ENCODE measurements around the gene RBM22.
"Not testable (repeated sequence)": the region's sequence is repeated elsewhere in the genome, so short reads cannot be mapped to it uniquely, and the experiment has no call there.

RBM22 gene

DNA sequence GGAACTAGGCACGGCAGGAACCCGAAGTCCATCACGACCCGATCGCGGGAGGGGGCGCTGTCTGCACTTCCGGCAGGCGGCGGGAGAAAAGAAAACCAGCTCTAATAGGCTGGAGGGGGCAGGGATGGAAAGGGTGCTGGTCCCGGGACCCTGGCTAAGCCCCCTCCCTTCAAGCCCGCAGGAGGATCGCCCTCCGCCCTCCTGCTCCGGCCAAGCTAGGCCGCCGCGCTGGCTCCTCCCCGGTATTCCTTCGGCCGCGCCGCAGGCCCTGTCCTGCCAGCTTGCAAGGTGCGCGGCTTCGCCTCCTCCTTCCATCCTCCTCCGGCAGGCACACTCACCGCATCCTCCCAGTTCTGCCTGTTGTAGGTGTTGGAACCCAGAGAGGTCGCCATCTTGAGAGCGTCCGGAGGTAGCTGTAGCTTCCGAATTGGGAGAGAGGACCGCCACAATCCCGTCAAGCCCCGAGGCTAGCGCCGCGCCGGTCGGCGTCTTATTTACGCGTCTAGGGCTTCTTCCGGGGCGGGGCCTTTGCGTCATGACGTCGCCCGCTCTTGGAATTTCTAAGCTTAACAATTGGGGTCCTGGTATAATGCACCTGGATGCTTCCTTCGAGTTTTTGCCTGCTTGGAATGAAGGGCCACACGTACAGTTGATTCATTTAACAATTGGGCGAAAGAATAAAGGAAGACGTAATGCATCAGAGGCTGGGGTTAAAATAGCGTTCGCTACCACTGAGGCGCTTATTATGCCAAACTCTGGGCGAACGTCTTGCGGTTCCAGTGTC, at the start of gene RBM22:
Gene RBM22 (minus strand): TSS at position 469 of the 784 bp plus-strand sequence. CDS start 77 bp downstream, at position 392.
- peak within 1 kb of the TSS; percentile 87 to 100 (median 97) for H3K27ac ChIP-seq
- peak within 1 kb of the TSS; percentile 61 to 97 (median 79) for H3K4me3 ChIP-seq

DNA sequence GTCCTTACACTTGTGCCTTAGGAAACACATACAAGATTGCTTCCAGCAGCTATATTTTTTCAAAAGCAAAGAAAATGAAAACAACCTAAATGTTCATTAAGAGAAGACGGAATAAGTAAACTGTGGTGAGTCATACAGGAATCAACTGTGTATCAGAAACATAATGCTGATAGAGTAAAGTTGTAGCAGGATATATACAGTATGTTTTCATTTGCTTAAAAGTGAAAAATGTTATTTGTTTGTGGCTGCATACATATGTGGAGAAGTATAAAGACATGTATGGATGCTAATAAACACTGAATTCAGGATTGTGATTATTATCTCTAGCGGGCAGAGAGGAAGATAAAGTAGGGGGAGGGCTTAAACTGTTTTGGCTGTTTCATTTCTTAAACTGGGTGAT, 49.6 kb upstream of the RBM22 start:
- no peak overlapping the region for H3K4me3 ChIP-seq
- no peak overlapping the region for H3K27ac ChIP-seq

DNA sequence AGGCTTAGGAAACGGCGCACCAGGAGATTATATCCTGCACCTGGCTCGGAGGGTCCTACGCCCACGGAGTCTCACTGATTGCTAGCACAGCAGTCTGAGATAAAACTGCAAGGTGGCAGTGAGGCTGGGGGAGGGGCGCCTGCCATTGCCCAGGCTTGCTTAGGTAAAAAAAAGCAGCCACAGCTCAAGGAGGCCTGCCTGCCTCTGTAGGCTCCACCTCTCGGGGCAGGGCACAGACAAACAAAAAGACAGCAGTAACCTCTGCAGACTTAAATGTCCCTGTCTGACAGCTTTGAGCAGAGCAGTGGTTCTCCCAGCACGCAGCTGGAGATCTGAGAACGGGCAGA, 42.3 kb upstream of the RBM22 start:
- not testable (repeated sequence) for H3K27ac ChIP-seq

DNA sequence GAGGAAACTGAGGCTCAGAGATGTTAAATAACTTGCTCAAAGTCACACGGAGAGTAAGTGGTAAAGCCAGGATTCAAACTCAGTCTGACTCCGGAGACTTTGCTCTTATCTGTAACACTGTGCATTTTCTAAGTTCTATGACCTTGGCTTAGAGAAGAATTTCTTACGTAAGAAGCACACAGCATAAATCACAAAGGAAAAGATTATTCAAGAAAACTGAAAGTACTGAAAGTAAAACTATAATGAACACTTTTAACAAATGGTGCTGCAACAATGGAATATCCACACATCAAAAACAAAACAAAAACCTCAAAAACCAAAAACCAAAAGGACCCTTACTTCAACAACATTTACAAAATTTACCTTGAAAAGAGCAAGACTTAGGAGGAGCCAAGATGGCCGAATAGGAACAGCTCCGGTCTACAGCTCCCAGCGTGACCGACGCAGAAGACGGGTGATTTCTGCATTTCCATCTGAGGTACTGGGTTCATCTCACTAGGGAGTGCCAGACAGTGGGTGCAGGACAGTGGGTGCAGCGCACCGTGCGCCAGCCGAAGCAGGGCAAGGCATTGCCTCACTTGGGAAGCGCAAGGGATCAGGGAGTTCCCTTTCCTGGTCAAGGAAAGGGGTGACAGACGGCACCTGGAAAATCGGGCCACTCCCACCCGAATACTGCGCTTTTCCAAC, 41.7 kb upstream of the RBM22 start:
- not testable (repeated sequence) for H3K27ac ChIP-seq, H3K4me3 ChIP-seq

More for the DNA sequence above, 42.3 kb upstream of the RBM22 start:
- H3K4me3 ChIP-seq, result not testable (repeated sequence)

DNA sequence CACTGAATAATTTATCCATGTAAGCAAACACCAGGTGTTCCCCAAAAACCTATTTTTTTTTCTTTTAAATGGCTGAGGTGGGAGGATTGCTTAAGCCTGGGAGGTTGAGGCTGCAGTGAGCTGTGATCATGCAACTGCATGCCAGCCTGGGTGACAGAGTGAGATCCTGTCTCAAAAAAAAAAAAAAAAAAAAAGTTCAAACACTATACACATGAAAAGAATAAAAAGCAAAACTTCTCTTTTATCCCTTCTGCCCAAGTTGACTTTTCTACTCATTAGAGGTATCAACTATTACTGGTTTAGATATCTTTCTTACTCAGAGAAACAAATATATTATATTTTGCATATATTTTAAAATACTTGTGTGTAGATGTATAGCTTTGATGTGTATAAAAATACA, 40.1 kb upstream of the RBM22 start:
- Histone ChIP-seq H3K27ac (no peak overlapping the region), H3K4me3 (no peak overlapping the region)

DNA sequence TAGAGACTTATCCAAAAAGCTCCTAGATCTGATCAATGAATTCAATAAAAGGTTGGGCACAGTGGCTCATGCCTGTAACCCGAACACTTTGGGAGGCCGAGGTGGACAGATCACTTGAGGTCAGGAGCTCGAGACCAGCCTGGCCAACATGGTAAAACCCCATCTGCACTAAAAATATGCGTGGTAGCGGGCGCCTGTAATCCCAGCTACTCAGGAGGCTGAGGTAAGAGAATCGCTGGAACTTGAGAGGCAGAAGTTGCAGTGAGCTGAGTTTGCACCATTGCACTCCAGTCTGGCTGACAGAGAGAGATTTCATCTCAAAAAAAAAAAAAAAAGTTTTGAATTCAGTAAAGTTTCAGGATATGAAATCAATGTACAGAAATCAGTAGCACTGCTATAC, 38.0 kb upstream of the RBM22 start:
- no peak overlapping the region for H3K27ac ChIP-seq

DNA sequence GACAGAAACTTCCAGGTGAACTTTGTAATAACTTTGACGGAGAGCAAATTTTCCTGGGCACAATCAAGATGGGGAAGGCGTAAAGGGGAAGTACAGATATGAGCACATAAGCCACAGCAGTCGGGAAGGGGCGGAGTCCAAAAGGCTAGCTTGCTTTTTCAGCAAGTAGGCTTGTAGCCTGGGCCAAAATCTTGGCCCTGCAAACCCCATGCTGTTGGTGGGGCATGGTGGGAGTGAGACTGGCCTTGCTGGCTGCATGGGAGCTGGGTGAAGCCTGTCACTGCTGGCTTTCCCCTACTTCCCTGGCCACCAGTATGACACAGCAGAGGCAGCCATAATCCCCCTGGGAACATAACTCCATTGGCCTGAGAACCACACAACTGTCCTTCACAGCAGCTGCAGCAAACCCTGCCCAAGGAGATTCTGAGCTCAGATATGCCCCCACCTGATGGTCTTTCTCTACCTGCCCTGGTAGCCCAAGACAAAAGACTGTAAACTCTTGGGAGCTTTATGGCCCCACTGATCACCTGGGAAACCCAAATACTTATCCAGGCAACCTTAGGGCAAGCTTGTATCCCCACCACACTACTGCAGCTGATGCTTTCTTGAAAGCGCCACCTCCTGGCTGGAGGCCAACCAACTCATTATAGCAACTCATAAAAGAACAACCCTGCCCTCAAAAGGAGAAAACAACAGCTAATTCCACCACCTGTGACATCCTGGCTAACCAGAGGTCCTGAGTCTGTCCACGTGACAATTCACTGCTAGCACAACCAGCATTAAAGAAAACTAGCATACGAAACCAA, 33.9 kb upstream of the RBM22 start:
- no peak overlapping the region for H3K4me3 ChIP-seq
- H3K27ac ChIP-seq, result peak overlapping the region in 14 of 21 experiments; percentile 3 to 75 (median 50)

More for the DNA sequence above, 38.0 kb upstream of the RBM22 start:
- no peak overlapping the region for H3K4me3 ChIP-seq

DNA sequence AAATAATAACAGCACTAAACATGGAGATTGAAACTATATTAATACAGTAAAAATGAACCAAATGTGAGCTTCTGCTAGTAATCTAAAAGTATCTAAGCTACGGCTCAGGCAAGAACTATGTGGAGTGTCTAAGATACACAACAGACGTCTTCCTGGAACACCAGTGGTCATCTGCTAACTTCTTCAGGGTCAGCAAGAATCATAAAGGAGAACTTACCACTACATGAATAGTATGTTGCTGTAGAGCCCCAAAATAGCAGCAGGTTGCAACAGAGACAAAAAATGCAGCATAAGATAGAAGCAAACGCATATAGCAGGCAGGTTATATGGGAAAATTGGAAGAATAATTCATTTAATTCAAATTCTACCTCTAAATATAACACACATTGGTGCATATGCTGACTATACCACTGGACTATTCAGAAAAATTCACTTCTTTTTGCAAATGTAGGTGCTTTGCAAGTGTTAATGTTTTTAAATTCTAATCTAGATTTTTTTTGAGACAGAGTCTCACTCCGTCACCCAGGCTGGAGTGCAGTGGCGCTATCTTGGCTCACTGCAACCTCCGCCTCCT, 30.9 kb upstream of the RBM22 start:
- peak overlapping the region in 1 of 21 experiments; percentile 52 for H3K27ac ChIP-seq
- H3K4me3 ChIP-seq, result no peak overlapping the region

DNA sequence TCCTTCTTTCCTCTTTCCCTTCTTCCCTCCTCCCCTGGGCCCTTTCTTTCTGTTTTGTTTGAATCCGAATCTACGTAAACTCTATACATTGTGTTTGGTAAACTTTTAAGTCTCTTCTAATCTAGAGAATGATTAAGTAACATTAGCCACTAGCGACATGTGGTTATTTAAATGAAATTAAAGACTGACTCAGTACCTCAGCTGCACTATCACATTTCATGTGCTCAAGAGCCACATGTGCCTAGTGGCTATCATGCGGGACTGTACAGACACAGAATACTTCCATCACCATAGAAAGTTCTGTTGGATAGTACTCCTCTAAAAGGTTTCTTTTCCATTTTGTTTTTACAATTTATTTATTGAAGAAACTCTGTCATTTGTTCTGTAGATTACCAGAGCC, 29.0 kb upstream of the RBM22 start:
- no peak overlapping the region for H3K4me3 ChIP-seq
- no peak overlapping the region for H3K27ac ChIP-seq

DNA sequence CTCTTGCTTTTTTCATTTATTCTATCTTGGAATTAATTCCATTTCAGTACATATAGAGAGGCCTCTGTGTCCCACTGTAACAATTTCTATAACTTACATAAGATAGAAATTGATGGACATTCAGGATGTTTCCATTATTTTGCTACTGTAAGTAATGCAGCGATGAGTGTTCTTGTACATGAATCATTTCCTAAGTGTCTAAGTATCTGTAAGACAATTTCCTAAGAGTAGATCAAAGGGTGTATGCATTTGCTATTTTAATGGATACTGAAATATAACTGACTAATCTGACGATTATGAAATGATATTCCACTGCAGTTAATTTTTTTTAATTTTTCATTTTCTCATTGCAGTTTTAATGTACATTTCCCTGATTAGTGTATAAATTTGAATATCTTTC, 23.0 kb upstream of the RBM22 start:
- Histone ChIP-seq H3K4me3 (no peak overlapping the region), H3K27ac (no peak overlapping the region)

DNA sequence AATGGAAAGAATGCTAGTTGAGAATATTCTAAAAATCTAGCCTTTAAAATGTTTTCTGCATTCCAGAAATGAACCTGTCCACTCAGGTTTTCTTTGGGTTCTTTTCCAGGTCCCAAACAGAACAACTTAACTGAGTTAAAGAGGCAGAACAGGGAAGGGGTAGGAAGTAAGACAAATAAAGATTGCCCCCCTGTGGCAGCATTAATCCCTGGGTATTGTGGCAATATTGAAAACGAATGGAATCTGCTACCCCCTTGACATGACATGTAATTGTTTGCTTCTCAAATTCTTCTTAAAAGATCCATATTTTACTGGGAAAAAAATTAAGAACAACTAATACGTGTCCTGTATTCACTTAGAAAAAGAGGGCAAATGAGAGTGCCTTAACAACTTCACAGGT, 9.3 kb upstream of the RBM22 start:
- Histone ChIP-seq H3K4me3 (no peak overlapping the region), H3K27ac (no peak overlapping the region)

DNA sequence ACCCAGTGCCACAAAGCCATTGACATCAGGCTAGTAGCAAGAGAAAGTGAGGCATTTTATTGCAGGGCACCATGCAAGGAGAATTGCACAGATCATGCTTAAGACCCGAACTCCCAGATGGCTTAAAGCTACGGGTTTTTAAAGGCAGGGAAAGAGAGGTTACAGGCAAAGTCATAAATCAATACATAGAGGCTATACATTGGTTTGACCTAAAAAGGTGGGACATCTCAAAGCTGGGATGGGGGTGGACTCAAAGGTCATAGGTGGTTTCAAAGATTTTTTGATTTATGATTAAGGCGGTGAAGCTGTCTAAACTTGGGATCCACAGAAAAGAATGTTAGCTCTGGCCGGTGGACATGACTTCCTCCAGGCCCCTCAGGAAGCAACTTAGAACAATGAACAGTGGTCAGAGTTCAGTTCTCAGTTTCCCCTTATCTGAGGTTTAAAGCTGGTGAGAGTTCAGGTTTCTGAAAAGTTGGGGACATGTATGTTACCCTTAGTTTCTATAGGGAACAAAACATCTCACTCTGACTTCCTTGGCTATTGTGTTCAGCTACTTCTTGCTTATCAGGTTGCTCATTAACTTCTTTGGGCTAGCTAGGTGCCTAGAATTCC, 6.0 kb upstream of the RBM22 start:
- Histone ChIP-seq H3K4me3 (no peak overlapping the region), H3K27ac (no peak overlapping the region)

DNA sequence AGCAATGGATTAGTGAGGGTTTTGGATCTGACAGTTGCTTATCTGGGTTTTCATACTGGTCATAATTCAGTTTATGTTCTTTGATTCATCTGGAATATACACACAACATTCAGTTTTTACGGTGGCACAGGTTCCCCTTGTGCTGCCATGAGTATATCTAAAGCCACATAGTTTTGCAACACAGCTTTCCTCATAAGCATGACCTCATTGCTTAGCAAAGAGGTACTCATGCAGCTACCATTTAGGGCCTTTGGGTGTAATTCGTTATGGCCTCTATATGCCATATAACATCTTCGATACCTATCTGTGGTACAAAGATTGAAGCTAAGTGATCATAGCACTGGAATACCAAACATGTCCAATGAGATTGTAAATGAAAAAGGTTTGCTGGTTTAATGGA, 2.9 kb upstream of the RBM22 start:
- no peak overlapping the region for H3K27ac ChIP-seq
- H3K4me3 ChIP-seq, result no peak overlapping the region

DNA sequence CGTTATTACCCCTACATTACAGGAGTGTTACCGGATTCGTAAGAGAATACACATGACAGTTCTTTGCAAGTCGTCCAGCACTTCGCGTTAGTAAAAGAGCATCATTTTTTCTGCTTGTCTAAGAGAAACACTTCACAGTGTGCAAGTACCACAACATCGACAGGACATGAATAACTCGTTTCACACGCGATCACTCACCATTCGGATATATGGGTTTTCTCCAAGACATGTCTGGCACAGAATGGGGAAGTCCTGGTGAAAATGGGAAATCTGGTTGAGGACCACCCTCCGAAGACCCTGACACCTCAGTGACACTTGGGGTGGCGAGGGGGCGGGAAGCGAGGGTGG, 642 bp downstream of the RBM22 start:
- Histone ChIP-seq H3K27ac (peak overlapping the region in 20 of 21 experiments; percentile 88 to 100 (median 98)), H3K4me3 (peak overlapping the region; percentile 61 to 97 (median 79))

DNA sequence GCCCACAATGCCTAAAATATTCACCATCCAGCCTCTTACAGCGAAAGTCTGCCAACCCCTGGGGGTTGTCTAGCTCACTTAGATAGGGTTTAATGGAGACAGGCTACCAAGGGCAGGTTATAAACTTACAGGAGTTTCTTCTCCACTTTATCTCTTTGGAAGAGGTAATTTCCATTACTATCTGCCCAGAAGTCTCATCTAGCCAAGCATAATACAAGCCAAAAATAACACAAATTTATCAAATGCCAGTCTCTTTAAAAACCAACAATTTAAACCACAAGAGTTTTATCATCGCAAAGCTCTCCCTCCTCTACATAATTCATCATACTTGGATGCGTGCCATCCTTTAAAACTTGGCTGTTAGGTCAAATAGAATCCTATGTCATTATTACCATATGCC, 6.2 kb downstream of the RBM22 start:
- Histone ChIP-seq H3K27ac (no peak overlapping the region), H3K4me3 (no peak overlapping the region)

DNA sequence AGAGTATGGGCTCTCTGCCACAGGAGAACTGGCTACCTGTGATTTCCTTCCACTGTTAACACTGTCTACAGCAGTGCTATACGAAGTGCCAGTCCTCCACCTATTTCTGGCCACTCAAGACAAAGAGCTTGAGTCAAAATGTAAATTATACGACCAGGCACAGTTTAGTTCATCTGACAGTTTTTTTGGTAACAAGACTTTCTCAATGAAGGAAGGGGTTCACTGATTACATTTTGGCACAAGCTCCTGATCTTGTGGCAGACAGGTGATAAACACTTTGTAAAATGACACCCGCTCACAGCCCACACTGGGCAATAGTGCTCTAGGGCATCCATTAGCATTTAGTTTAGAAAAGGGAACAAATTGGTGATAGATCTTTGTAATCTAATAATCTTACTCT, 8.6 kb downstream of the RBM22 start:
- Histone ChIP-seq H3K27ac (no peak overlapping the region), H3K4me3 (no peak overlapping the region)

DNA sequence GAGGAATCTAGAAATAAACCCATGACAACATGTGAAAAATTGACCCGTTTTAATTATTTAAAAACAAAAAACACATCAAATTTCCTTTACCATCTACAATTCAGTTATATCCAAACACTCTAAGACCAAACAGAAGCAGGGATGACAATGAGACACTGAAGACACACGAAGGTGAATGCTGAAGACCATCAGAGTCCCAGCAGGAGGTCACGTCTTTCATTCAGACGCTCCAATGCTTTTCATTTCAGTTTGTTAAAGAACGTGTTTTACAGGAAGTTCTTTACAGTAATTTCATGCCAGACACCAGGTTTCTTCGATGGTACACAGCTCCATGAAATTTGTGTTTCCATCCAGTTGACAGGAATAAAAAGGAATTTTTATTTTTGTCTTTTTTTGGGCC, 10.1 kb downstream of the RBM22 start:
- Histone ChIP-seq H3K4me3 (no peak overlapping the region), H3K27ac (no peak overlapping the region)

DNA sequence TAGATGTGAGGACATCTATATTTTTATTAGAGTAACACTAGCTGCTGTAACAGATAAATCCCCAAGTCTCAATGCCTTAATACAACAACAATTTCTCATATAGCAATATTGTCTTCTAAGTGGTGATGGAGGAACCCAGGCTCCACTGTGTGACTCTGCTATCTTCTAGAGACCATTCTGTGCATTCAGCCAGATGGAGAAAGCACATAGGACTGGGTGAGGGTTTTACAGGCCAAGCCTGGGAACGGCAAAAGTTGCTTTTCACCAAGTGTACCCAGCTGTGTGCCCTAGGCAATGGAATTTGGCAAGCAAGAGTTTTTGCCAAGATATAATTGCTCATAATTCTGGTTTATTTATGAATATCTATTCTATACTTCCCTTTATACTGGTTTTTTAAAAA, 11.7 kb downstream of the RBM22 start:
- no peak overlapping the region for H3K27ac ChIP-seq
- H3K4me3 ChIP-seq, result no peak overlapping the region

DNA sequence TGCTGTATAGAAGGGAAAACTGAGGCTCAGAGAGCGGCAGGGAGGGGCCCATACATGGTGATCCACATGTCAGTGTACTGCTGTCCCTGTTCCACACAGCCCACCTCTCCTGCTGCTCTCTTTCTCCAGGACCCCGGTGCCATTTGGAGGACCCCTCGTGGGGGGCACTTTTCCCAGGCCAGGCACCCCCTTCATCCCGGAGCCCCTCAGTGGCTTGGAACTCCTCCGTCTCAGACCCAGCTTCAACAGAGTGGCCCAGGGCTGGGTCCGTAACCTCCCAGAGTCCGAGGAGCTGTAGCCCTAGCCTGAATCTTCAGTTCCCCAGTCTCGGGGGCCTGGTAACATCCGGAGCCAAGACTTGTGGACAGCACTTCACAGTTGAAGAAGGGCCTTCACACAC, 24.3 kb downstream of the RBM22 start:
- Histone ChIP-seq H3K27ac (no peak overlapping the region), H3K4me3 (no peak overlapping the region)

DNA sequence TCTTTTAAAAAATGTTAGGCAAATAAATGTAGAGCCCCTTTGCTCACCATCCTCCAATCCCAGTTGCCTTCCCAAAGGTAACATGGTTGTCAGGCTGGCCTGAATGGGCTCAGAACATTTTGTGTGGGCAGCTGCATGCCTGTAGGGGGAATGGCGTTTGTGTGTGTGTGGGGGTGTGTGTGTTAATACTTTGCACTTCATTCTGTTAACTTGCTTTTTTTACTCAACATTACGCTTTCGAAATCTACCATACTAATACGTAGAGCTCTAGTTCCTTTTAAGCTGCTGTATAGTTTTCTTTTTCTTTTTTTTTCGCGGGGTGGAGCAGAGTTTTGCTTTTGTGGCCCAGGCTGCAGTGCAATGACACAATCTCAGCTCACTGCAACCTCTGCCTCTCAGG, 25.8 kb downstream of the RBM22 start:
- H3K27ac ChIP-seq, result peak overlapping the region in 2 of 21 experiments; percentile 6 to 52
- no peak overlapping the region for H3K4me3 ChIP-seq

All from skin epidermis (tissue), 12 donors.